ENCODE data around the gene FTO. TPM values are rescaled to one million over a fixed set of nuclear protein-coding genes. Genes with fewer than 3 reads are reported as not detected.
"Not testable (repeated sequence)": the region's sequence is repeated elsewhere in the genome, so short reads cannot be mapped to it uniquely, and the experiment has no call there.

Gene FTO
- total RNA-seq, 1 donor from 2014 or later: 75.6 TPM

- H3K9me3 ChIP-seq: no peaks in the 10 kb centered on the region
- H3K4me1 ChIP-seq: no peaks in the 10 kb centered on the region
- no peak overlapping the region for H3K4me3 ChIP-seq
- H3K27me3 ChIP-seq: no peaks in the 10 kb centered on the region
- TF ChIP-seq, protein P1, sequence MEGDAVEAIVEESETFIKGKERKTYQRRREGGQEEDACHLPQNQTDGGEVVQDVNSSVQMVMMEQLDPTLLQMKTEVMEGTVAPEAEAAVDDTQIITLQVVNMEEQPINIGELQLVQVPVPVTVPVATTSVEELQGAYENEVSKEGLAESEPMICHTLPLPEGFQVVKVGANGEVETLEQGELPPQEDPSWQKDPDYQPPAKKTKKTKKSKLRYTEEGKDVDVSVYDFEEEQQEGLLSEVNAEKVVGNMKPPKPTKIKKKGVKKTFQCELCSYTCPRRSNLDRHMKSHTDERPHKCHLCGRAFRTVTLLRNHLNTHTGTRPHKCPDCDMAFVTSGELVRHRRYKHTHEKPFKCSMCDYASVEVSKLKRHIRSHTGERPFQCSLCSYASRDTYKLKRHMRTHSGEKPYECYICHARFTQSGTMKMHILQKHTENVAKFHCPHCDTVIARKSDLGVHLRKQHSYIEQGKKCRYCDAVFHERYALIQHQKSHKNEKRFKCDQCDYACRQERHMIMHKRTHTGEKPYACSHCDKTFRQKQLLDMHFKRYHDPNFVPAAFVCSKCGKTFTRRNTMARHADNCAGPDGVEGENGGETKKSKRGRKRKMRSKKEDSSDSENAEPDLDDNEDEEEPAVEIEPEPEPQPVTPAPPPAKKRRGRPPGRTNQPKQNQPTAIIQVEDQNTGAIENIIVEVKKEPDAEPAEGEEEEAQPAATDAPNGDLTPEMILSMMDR (IDR thresholded peaks at IDR 0.05): no peak
- no peaks in the 10 kb centered on the region for H3K36me3 ChIP-seq
- H3K27ac ChIP-seq: no peak overlapping the region
- ATAC-seq (no peak), DNase-seq (no peak)
- intact Hi-C loops (cut with DNase I): no loop called here
Measured at GRCh38 chr16:53692146-53692545, 11.8 kb upstream of the FTO start.

DNA sequence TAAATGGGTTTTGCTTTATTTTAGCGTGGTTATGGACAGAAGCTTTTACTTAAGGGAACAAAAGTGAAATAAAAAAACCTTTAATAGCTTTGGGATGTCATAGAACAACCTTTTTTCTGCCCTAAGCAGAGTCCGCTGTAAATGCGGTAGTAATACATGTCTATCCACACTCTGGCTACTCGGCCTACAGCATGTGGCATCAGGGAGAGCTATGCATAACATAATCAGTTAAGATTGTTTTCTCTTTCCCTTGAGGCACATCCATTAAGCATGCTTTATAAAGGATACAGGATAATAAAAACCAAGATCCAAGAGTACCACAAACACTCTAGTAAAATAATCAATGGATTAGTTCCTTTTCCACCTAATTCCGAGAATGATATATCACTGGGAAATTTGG, 10.6 kb upstream of the FTO start:
- intact Hi-C loops (cut with DNase I): no loop called here
- ATAC-seq (no peak), DNase-seq (no peak)
- Histone ChIP-seq H3K9me3 (no peaks in the 10 kb centered on the region), H3K36me3 (no peaks in the 10 kb centered on the region), H3K4me1 (no peaks in the 10 kb centered on the region), H3K4me3 (no peak overlapping the region), H3K27ac (no peak overlapping the region), H3K27me3 (no peaks in the 10 kb centered on the region)
- TF ChIP-seq, protein P1 (IDR thresholded peaks at IDR 0.05): no peak

- no peaks in the 10 kb centered on the region for H3K27me3 ChIP-seq
- H3K36me3 ChIP-seq: no peaks in the 10 kb centered on the region
- DNase-seq (no peak), ATAC-seq (no peak)
- TF ChIP-seq, protein P1 (IDR thresholded peaks at IDR 0.05): no peak
- H3K27ac ChIP-seq: no peak overlapping the region
- H3K4me3 ChIP-seq: no peak overlapping the region
- H3K4me1 ChIP-seq: no peaks in the 10 kb centered on the region
- intact Hi-C loops (cut with DNase I): no loop called here
- H3K9me3 ChIP-seq: no peaks in the 10 kb centered on the region
Measured at GRCh38 chr16:53695070-53695469, 8.9 kb upstream of the FTO start.

GRCh38 chr16:53698271-53698670, 5.7 kb upstream of the FTO start:
- H3K4me3 ChIP-seq; H3K27me3 ChIP-seq; ATAC-seq; H3K27ac ChIP-seq; H3K9me3 ChIP-seq; H3K4me1 ChIP-seq; intact Hi-C loops (cut with DNase I); DNase-seq; H3K36me3 ChIP-seq: not testable (repeated sequence)

DNA sequence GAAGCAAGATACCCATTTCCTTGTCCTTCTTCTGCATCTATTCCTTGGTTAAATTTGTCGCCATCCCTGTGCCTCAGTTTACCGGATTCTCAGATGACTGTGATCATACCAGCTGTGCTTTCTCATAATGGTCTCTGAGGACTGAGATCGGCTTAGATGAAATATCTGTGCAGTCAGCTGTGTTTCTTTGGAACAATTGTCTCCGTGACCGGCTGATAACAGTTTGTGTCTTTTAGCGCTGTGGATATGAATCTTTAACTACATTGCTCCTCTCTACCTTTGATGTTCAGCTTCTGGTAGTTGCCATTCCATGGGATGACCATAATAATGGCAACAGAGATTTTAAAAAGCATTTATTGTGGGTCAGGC, 473 bp downstream of the FTO start:
- DNase-seq: no peak
- peak overlapping the region; percentile 66 for H3K4me3 ChIP-seq
- H3K27ac ChIP-seq: peak overlapping the region; percentile 63
- H3K4me1 ChIP-seq: peaks cover 14% of the 10 kb centered on the region
- TF ChIP-seq, protein P1 (IDR thresholded peaks at IDR 0.05): no peak
- no peak for ATAC-seq
- no peaks in the 10 kb centered on the region for H3K27me3 ChIP-seq
- intact Hi-C loops (cut with DNase I): no loop called here
- no peaks in the 10 kb centered on the region for H3K9me3 ChIP-seq
- H3K36me3 ChIP-seq: no peaks in the 10 kb centered on the region

- Histone ChIP-seq H3K27ac (no peak overlapping the region), H3K4me1 (peaks cover 15% of the 10 kb centered on the region), H3K4me3 (no peak overlapping the region), H3K9me3 (no peaks in the 10 kb centered on the region), H3K27me3 (no peaks in the 10 kb centered on the region), H3K36me3 (no peaks in the 10 kb centered on the region)
- no peak for DNase-seq
- ATAC-seq: no peak
- intact Hi-C loops (cut with DNase I): no loop called here
- TF ChIP-seq, protein P1 (IDR thresholded peaks at IDR 0.05): no peak
Measured at GRCh38 chr16:53707671-53708070, 3.7 kb downstream of the FTO start.

All from upper lobe of right lung (tissue), 1 donor.